SH-SY5Y (cell line): ENCODE measurements around the gene SMTNL2.

Source experiments
- GATA2 ChIP-seq: IDR thresholded peaks from 2 replicates; pipeline ENCODE4 v1.6.1; 2011; ENCODE audit warnings: mild to moderate bottlenecking, low read depth, low read length
- GATA3 ChIP-seq: IDR thresholded peaks from 2 replicates; pipeline ENCODE4 v1.6.1; 2011; ENCODE audit warnings: low read depth, mild to moderate bottlenecking, low read length, moderate library complexity

GRCh38 chr17:4555873-4556759, 28.2 kb upstream of the SMTNL2 start:
- TF ChIP-seq GATA3 (no peak), GATA2 (no peak)
